Tibial nerve (tissue), 4 donors: ENCODE results near the gene CCR5. TPM values are rescaled to one million over a fixed set of nuclear protein-coding genes. Genes with fewer than 3 reads are reported as not detected.

Experiments used
- DNase-seq, 2 donors: peaks; one replicate each; pipeline ENCODE4 v3.0.0-alpha.2; 2019; ENCODE audit warnings: low spot score in 2 of 2
- H3K27ac ChIP-seq, 4 donors: fragments of 200-600 bp; sonication (generic) in 3 of 4; one replicate each; pipeline ENCODE4 v1.5.1; 2017 to 2019; ENCODE audit warnings: mild to moderate bottlenecking in 1 of 4
- H3K27me3 ChIP-seq, 2 donors: fragments of 200-600 bp; sonication (generic) in 1 of 2; one replicate each; pipeline versions ENCODE4 v1.5.1 to v1.6.0; 2017 to 2019
- H3K36me3 ChIP-seq, 3 donors: fragments of 200-600 bp; sonication (generic); one replicate each; pipeline ENCODE4 v1.5.1; 2018 to 2019
- H3K4me1 ChIP-seq, 4 donors: fragments of 200-600 bp; sonication (generic) in 3 of 4; one replicate each; pipeline ENCODE4 v1.5.1; 2017 to 2019
- H3K4me3 ChIP-seq, 4 donors: fragments of 200-600 bp; sonication (generic) in 3 of 4; one replicate each; pipeline ENCODE4 v1.5.1; 2017 to 2019; ENCODE audit warnings: mild to moderate bottlenecking in 1 of 4, moderate library complexity in 1 of 4
- H3K9me3 ChIP-seq, 4 donors: fragments of 200-600 bp; sonication (generic) in 3 of 4; one replicate each; pipeline ENCODE4 v1.5.1; 2017 to 2019
- EP300 ChIP-seq, 2 donors: sonication (generic); formaldehyde crosslinking; IDR thresholded peaks; one replicate each; pipeline ENCODE4 v1.6.1; 2017; ENCODE audit warnings: antibody characterized with exemption in 2 of 2, mild to moderate bottlenecking in 1 of 2
- POLR2A ChIP-seq, 2 donors: fragments of 450-650 bp; IDR thresholded peaks; one replicate each; pipeline ENCODE4 v1.6.1; 2017; ENCODE audit warnings: antibody characterized with exemption in 2 of 2, mild to moderate bottlenecking in 2 of 2, moderate library complexity in 2 of 2
- whole genome bisulfite sequencing, 2 donors: methylation state at CpG; one replicate each; pipeline ENCODE4 v1.1.5; 2018; 5-methylcytosine and 5-hydroxymethylcytosine counted together
- total RNA-seq, 4 donors: library from RNA; depleted of rRNA; stranded (reverse); fragments of >200 nt; gene quantifications; one replicate each; pipeline ENCODE4 v1.1.0, GENCODE V29; 2016
- TF ChIP-seq, protein P1 (sequence below), 5 experiments: fragments of 200-600 bp in 3 of 5; fragments of 450-650 bp in 2 of 5; sonication (generic) in 3 of 5; IDR thresholded peaks; one replicate each; pipeline ENCODE4 v1.5.1; 2016 to 2019; ENCODE audit warnings: antibody characterized with exemption in 5 of 5, mild to moderate bottlenecking in 3 of 5, moderate library complexity in 2 of 5

The CCR5 gene
- total RNA-seq, 4 donors from 2014 or later, result 0.22 to 1.2 (median 0.87) TPM

DNA sequence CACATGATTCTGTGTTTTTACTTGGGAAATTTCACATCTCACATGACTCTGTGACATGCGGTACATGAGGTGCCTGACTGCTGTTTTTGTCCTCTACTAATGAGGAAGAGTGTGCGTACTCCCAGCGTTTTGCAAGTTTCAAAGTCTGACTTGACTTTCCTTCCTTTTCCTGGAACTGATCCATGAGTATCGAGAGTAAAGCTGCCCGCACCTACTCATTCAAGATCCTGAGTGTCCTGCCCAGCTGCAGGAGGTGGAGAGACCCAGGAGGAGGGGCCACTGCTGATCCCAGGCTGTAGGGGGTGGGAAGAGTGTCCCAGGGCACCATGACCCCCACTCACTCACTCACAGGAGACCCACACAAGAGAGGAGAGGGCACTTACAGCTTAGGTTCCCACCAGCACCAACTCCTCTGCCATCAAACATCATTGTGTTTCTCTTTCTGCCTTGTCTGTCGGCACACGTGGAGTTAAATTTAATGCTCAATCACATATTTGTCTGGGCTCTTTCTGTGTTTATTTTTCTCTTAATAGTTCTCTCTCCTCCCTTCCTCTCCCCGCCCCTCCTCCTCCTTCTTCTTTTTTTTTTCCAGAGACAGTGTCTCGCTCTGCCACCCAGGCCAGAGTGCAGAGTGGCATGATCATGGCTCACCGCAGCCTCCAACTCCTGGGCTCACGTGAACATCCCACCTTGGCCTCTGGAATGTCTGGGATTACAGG lies 34.7 kb downstream of the CCR5 start:
- Histone ChIP-seq H3K36me3 (no peaks in the 10 kb centered on the region), H3K4me1 (peaks cover 0 to 23% (median 5%) of the 10 kb centered on the region in 4 donors), H3K27me3 (no peaks in the 10 kb centered on the region), H3K4me3 (no peak overlapping the region), H3K9me3 (no peaks in the 10 kb centered on the region), H3K27ac (peak overlapping the region; percentile 22 to 82 (median 69))
- peak in 1 of 2 donors; percentile 50 for DNase-seq
- 34 to 38% methylated on average over 11 of the region's 11 CpGs for WGBS, 2 donors
- TF ChIP-seq POLR2A (IDR thresholded peaks at IDR 0.05) (no peak), EP300 (IDR thresholded peaks at IDR 0.05) (peak; percentile 85 to 93)
- TF ChIP-seq, protein P1, sequence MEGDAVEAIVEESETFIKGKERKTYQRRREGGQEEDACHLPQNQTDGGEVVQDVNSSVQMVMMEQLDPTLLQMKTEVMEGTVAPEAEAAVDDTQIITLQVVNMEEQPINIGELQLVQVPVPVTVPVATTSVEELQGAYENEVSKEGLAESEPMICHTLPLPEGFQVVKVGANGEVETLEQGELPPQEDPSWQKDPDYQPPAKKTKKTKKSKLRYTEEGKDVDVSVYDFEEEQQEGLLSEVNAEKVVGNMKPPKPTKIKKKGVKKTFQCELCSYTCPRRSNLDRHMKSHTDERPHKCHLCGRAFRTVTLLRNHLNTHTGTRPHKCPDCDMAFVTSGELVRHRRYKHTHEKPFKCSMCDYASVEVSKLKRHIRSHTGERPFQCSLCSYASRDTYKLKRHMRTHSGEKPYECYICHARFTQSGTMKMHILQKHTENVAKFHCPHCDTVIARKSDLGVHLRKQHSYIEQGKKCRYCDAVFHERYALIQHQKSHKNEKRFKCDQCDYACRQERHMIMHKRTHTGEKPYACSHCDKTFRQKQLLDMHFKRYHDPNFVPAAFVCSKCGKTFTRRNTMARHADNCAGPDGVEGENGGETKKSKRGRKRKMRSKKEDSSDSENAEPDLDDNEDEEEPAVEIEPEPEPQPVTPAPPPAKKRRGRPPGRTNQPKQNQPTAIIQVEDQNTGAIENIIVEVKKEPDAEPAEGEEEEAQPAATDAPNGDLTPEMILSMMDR (IDR thresholded peaks at IDR 0.05), result no peak

DNA sequence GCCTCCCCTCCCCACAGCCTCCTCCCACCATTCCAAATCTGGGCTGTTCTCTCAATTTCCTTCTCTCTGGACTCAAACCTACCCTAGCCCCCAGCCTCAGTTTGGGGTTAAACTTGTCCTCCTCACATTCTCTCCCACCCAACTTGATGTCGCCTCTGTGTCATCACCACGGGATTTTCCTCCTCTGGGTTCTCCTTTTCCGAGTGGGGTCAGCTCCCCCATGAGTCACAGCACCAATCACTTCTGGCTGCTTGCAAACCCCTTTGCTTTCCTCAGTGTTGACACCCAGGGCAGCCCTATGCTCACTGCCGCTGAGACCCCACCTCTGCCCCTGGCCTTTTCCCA lies 35.7 kb downstream of the CCR5 start:
- no peak for TF ChIP-seq POLR2A (IDR thresholded peaks at IDR 0.05)
- TF ChIP-seq, protein P1 (IDR thresholded peaks at IDR 0.05), result no peak
- peak in 1 of 2 donors; percentile 10 for TF ChIP-seq EP300 (IDR thresholded peaks at IDR 0.05)

DNA sequence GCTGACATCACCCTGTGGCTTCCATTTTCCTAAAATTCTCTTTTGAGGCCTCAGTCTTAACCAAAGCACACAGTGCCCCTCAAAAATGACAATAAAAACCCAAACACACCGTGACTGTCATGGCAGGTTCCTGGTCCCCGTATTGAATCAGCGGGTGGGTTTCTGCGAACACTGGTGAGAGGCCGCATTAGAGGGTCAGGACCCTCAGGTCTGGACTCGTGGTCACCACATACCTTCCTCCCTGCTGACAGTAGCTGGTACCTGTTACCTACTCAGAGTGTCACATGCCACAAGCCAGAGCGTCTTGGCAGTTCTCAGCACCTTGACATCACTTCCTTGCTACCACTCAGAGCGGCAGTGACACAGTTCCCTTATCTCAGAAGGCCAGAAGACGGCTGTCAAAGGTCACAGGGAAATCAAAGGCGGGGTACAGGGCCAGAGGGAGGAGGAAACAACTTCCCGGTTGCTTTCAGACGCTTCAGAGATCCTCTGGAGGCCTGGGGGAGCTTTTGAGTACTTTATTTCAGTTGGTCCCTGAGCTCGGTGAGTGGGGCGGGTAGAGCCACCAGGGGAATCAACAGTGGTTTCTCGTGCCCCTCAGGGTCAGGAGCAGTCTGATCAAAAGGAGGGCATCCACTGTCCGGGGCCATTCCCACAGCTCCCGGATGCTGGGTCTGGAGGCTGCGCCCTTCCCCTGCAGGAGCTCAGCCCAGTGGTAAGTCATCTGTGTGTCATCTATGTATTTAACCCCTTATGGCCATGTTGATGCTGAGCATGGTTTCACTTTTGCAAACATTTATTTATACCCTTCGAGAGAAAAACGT lies 36.3 kb downstream of the CCR5 start, which contains the start of the genes CCR5AS and CCRL2:
CCR5AS (minus strand) TSS at position 279 of the 824 bp plus-strand sequence.
CCRL2 (plus strand) TSS at position 472 of the 824 bp plus-strand sequence. CDS start 821 bp downstream, outside the sequence.
- Histone ChIP-seq H3K27ac (peak within 1 kb of the TSS; percentile 22 to 82 (median 69)), H3K27me3 (no peaks in the 10 kb centered on the region), H3K36me3 (no peaks in the 10 kb centered on the region), H3K9me3 (no peaks in the 10 kb centered on the region), H3K4me3 (peak within 1 kb of the TSS in 3 of 4 donors; percentile 25 to 36 (median 30)), H3K4me1 (peaks cover 0 to 23% (median 5%) of the 10 kb centered on the region in 4 donors)
- 32 to 36% methylated on average over 20 of the region's 20 CpGs for WGBS, 2 donors
- TF ChIP-seq EP300 (IDR thresholded peaks at IDR 0.05) (peak; percentile 15 to 74), POLR2A (IDR thresholded peaks at IDR 0.05) (no peak)
- TF ChIP-seq, protein P1 (IDR thresholded peaks at IDR 0.05), result no peak
- DNase-seq, result peak in 1 of 2 donors; percentile 52

More for the DNA sequence above, 35.7 kb downstream of the CCR5 start:
- H3K27ac ChIP-seq, result peak overlapping the region; percentile 22 to 82 (median 69)
- no peaks in the 10 kb centered on the region for H3K36me3 ChIP-seq
- H3K4me1 ChIP-seq, result peaks cover 0 to 23% (median 5%) of the 10 kb centered on the region in 4 donors
- no peaks in the 10 kb centered on the region for H3K27me3 ChIP-seq
- 30 to 53% methylated on average over 4 of the region's 4 CpGs for WGBS, 2 donors
- peak overlapping the region in 1 of 4 donors; percentile 36 for H3K4me3 ChIP-seq
- no peak for DNase-seq
- no peaks in the 10 kb centered on the region for H3K9me3 ChIP-seq

DNA sequence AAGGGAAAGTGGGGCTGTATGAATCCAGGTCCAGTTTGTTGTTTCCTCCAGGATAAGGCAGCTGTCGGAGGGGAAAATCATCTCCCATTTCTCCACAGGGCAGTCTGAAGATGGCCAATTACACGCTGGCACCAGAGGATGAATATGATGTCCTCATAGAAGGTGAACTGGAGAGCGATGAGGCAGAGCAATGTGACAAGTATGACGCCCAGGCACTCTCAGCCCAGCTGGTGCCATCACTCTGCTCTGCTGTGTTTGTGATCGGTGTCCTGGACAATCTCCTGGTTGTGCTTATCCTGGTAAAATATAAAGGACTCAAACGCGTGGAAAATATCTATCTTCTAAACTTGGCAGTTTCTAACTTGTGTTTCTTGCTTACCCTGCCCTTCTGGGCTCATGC lies 37.2 kb downstream of the CCR5 start:
- Histone ChIP-seq H3K9me3 (no peaks in the 10 kb centered on the region), H3K4me3 (peak overlapping the region in 3 of 4 donors; percentile 25 to 36 (median 30)), H3K27ac (peak overlapping the region in 3 of 4 donors; percentile 64 to 82 (median 74)), H3K27me3 (no peaks in the 10 kb centered on the region), H3K4me1 (peaks cover 0 to 23% (median 5%) of the 10 kb centered on the region in 4 donors), H3K36me3 (no peaks in the 10 kb centered on the region)
- 72 to 76% methylated on average over 7 of the region's 7 CpGs for WGBS, 2 donors
- no peak for DNase-seq
- TF ChIP-seq EP300 (IDR thresholded peaks at IDR 0.05) (no peak), POLR2A (IDR thresholded peaks at IDR 0.05) (no peak)
- TF ChIP-seq, protein P1 (IDR thresholded peaks at IDR 0.05), result no peak
